ENCODE data around the gene HPN.
"Not testable (repeated sequence)": the region's sequence is repeated elsewhere in the genome, so short reads cannot be mapped to it uniquely, and the experiment has no call there.

The HPN gene

DNA sequence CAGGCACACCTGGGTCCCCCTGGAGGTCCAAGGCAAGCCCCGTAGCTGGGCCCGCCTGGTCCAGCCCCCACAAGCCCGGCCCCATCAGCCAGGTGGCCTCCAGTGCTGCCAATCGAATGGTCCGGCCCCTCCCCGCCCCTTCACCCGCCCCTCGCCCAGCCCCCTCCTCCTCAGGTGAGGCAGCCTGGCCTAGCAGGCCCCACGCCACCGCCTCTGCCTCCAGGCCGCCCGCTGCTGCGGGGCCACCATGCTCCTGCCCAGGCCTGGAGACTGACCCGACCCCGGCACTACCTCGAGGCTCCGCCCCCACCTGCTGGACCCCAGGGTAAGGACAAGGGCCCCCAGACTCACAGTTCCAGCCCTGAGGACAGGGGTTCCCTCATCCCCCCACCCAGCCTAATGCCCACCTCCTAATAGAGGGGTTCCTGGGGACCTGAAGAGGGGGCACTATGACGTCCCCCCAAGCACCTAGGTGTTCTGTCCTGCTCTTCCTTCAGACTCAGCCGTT is at the start of gene HPN:
HPN (plus strand) TSS at position 174 of the 508 bp plus-strand sequence. CDS start 786 bp downstream, outside the sequence.
- H3K9ac ChIP-seq (ENCODE audit: low read length) = no peak within 1 kb of the TSS
- H3K27me3 ChIP-seq (ENCODE audit: control insufficient read depth, insufficient read depth, low read length) = peaks cover 8% of the 10 kb centered on the region
- no peaks in the 10 kb centered on the region for H3K36me3 ChIP-seq (ENCODE audit: control insufficient read depth, insufficient read depth, low read length)
- H3K4me3 ChIP-seq (ENCODE audit: low read length) = peak within 1 kb of the TSS; percentile 14
- H3K4me1 ChIP-seq (ENCODE audit: control insufficient read depth, insufficient read depth, low read length) = peaks cover 3% of the 10 kb centered on the region
- no peak within 1 kb of the TSS for H3K27ac ChIP-seq (ENCODE audit: low read depth, low read length)

DNA sequence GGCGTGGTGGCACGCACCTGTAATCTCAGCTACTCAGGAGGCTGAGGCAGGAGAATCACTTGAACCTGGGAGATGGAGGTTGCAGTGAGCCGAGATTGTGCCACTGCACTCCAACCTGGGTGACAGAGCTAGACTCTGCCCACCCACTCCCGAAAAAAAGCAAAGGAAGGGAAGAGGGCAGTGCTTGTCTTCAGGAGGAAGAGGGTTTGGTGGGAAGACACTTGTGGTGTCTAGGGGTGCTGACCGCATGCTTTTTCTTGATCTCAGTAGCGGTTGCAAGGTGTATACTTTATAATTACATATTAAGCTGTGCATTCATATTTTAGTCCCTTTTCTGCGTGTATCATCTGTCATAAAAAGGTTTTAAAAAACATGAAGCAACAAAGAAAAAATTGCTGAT is 48.9 kb upstream of the HPN start:
- H3K36me3 ChIP-seq (ENCODE audit: control insufficient read depth, insufficient read depth, low read length); H3K4me1 ChIP-seq (ENCODE audit: control insufficient read depth, insufficient read depth, low read length); H3K9ac ChIP-seq (ENCODE audit: low read length); H3K27me3 ChIP-seq (ENCODE audit: control insufficient read depth, insufficient read depth, low read length); H3K4me3 ChIP-seq (ENCODE audit: low read length); H3K27ac ChIP-seq (ENCODE audit: low read depth, low read length): not testable (repeated sequence)

DNA sequence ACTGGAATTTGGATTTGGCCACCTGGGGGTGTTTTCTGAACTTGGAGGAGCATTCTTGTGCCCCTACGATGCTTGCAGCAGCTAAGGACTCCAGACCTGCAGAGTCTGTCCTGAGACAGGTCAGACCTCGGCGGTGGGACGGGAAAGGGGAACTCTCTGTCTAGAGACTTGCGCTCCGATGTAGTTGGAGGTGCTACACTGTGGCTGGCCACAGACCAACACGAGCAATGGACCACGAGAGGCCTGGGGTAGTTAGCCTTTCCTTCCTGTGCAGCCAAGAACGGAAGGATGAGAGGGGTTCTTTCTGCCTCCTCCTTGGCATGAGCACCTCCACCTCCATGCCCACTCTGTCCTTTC is 47.3 kb upstream of the HPN start:
- no peak overlapping the region for H3K27ac ChIP-seq (ENCODE audit: low read depth, low read length)
- H3K4me1 ChIP-seq (ENCODE audit: control insufficient read depth, insufficient read depth, low read length) = no peaks in the 10 kb centered on the region
- no peaks in the 10 kb centered on the region for H3K36me3 ChIP-seq (ENCODE audit: control insufficient read depth, insufficient read depth, low read length)
- H3K4me3 ChIP-seq (ENCODE audit: low read length) = no peak overlapping the region
- no peaks in the 10 kb centered on the region for H3K27me3 ChIP-seq (ENCODE audit: control insufficient read depth, insufficient read depth, low read length)
- no peak overlapping the region for H3K9ac ChIP-seq (ENCODE audit: low read length)

DNA sequence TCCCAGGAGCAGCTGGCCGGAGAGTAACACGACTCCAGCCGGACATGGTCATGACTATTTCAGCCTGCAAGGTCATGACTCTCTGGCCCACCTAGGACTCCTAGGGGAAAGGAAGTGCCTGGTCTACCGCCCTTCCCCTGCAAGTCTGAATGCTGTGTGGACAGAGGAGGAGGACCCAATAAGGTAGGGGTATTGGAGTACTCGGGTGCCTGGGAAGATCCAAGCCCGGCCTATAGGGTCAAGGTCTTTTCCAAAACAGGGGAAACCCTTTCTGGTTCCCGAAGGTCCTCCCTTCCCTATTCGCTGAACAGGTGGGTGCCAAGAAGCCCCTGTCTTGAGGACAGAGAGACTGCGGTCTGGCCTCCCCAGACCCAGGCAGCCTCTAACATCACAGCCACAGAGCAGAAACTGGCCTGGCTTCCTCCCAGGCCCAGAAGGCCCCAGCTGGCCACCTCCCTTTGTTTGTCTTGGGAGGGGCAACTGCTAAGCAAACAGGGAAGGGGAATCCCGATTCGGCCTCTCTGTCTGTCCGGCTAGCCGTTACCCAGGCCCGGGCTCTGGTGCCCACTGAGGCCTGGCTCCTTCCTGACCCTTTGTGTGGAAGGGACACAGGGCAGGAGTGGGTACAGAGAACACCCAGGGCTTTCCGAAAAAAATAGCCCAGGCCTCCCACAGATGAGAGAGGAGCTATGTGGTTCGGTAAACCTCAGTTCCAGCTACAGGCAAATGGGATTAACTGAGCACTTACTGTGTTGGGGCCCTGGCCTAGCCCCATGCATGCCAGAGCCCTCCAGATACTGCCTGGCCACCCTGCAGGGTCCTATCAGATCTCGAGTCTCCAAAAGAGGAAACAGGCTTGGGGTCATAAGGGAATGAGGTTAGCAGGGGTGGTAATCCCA is 46.6 kb upstream of the HPN start:
- no peak overlapping the region for H3K4me3 ChIP-seq (ENCODE audit: low read length)
- H3K27me3 ChIP-seq (ENCODE audit: control insufficient read depth, insufficient read depth, low read length) = no peaks in the 10 kb centered on the region
- no peaks in the 10 kb centered on the region for H3K36me3 ChIP-seq (ENCODE audit: control insufficient read depth, insufficient read depth, low read length)
- H3K4me1 ChIP-seq (ENCODE audit: control insufficient read depth, insufficient read depth, low read length) = no peaks in the 10 kb centered on the region
- no peak overlapping the region for H3K9ac ChIP-seq (ENCODE audit: low read length)
- H3K27ac ChIP-seq (ENCODE audit: low read depth, low read length) = peak overlapping the region; percentile 61

DNA sequence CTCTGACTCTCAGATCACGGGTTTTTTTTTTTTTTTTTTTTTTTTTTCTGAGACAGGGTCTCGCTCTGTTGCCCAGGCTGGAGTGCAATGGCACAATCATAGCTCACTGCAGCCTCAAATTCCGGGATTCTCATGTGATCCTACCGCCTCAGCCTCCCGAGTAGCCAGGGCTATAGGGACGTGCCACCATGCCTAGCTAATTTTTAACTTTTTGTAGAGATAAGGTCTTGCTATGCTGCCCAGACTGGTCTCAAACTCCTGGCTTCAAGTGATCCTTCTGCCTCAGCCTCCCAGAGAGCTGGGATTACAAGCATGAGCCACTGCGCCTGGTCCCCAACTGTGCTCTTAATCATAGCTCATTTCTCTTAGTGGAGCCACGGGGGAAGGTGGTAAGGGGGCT is 46.0 kb upstream of the HPN start:
- no peaks in the 10 kb centered on the region for H3K27me3 ChIP-seq (ENCODE audit: control insufficient read depth, insufficient read depth, low read length)
- no peak overlapping the region for H3K4me3 ChIP-seq (ENCODE audit: low read length)
- H3K4me1 ChIP-seq (ENCODE audit: control insufficient read depth, insufficient read depth, low read length) = no peaks in the 10 kb centered on the region
- H3K27ac ChIP-seq (ENCODE audit: low read depth, low read length) = no peak overlapping the region
- no peak overlapping the region for H3K9ac ChIP-seq (ENCODE audit: low read length)
- H3K36me3 ChIP-seq (ENCODE audit: control insufficient read depth, insufficient read depth, low read length) = no peaks in the 10 kb centered on the region

DNA sequence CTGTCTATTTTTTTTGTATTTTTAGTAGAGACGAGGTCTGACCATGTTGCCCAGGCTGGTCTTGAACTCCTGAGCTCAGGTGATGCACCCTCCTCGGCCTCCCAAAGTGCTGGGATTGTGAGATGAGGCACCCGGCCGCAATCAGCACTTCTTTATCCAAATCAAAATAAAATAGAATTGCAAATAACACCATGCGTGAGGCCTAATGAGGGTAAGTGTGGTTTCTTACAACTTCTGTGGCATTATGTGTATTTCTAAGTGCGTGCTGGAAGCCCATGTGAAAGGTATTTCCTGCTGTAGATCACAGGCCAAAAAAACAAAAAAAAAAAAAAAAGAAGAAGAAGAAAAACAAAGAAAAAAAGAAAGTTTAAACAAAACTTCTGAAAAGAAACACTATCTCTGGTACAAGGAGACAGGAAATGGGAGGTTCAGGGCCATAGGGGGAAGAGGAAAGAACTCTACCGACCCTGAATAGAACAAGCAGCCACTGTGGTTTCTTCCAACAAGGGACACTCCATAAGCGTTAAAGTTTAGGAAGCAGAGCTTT is 44.4 kb upstream of the HPN start:
- no peak overlapping the region for H3K27ac ChIP-seq (ENCODE audit: low read depth, low read length)
- no peaks in the 10 kb centered on the region for H3K36me3 ChIP-seq (ENCODE audit: control insufficient read depth, insufficient read depth, low read length)
- H3K9ac ChIP-seq (ENCODE audit: low read length) = no peak overlapping the region
- H3K4me3 ChIP-seq (ENCODE audit: low read length) = no peak overlapping the region
- no peaks in the 10 kb centered on the region for H3K27me3 ChIP-seq (ENCODE audit: control insufficient read depth, insufficient read depth, low read length)
- no peaks in the 10 kb centered on the region for H3K4me1 ChIP-seq (ENCODE audit: control insufficient read depth, insufficient read depth, low read length)

DNA sequence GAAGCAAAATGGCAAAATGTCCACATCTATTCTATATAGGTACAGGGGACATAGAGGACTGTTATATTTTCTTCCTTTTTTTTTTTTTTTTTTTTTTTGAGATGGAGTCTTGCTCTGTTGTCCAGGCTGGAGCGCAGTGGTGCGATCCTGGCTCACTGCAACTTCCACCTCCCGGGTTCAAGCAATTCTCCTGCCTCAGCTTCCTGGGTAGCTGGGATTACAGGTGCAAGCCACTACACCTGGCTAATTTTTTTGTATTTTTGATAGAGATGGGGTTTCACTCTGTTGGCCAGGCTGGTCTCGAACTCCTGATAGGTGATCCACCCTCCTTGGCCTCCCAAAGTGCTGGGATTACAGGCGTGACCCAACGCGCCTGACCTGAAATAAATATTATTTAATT is 43.3 kb upstream of the HPN start:
- not testable (repeated sequence) for H3K27ac ChIP-seq (ENCODE audit: low read depth, low read length); H3K27me3 ChIP-seq (ENCODE audit: control insufficient read depth, insufficient read depth, low read length); H3K4me1 ChIP-seq (ENCODE audit: control insufficient read depth, insufficient read depth, low read length); H3K36me3 ChIP-seq (ENCODE audit: control insufficient read depth, insufficient read depth, low read length); H3K4me3 ChIP-seq (ENCODE audit: low read length); H3K9ac ChIP-seq (ENCODE audit: low read length)

DNA sequence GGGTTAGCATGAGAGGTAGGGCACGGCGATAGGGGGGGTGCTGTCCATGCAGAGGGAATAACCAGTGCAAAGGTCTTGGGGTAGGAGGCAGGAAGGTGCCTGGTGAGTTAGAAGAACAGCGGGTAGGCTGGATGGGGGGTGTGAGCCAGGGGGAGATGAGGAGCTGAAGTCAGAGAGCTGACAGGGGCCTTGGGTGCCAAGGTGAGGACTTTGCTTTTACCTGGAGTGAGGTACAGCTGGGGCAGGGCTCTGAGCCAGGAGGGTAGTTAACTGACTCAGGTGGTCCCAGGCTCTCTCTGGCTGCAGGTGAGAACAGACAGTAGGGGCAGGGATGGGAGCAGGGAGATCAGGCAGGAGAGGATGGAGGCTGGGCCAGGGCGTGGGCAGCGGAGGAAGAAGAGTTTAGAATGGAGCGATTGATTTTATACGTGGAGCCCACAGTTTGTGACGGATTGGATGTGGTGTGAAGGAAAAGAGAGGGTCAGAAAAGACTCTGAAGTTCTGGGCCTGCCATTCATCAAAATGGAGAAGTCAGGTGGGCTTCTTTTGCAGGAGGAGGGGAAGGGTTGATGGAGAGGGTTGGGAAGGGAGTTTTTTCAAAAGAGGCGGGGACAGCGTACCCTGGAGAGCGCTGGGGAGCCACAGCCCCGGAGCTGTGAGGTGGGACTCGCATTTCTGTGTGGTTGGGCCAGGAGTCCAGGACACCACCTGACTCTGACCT is 42.6 kb upstream of the HPN start:
- Histone ChIP-seq H3K4me1 (ENCODE audit: control insufficient read depth, insufficient read depth, low read length) (no peaks in the 10 kb centered on the region), H3K4me3 (ENCODE audit: low read length) (peak overlapping the region; percentile 85), H3K27me3 (ENCODE audit: control insufficient read depth, insufficient read depth, low read length) (no peaks in the 10 kb centered on the region), H3K27ac (ENCODE audit: low read depth, low read length) (peak overlapping the region; percentile 97), H3K9ac (ENCODE audit: low read length) (peak overlapping the region; percentile 99), H3K36me3 (ENCODE audit: control insufficient read depth, insufficient read depth, low read length) (no peaks in the 10 kb centered on the region)

DNA sequence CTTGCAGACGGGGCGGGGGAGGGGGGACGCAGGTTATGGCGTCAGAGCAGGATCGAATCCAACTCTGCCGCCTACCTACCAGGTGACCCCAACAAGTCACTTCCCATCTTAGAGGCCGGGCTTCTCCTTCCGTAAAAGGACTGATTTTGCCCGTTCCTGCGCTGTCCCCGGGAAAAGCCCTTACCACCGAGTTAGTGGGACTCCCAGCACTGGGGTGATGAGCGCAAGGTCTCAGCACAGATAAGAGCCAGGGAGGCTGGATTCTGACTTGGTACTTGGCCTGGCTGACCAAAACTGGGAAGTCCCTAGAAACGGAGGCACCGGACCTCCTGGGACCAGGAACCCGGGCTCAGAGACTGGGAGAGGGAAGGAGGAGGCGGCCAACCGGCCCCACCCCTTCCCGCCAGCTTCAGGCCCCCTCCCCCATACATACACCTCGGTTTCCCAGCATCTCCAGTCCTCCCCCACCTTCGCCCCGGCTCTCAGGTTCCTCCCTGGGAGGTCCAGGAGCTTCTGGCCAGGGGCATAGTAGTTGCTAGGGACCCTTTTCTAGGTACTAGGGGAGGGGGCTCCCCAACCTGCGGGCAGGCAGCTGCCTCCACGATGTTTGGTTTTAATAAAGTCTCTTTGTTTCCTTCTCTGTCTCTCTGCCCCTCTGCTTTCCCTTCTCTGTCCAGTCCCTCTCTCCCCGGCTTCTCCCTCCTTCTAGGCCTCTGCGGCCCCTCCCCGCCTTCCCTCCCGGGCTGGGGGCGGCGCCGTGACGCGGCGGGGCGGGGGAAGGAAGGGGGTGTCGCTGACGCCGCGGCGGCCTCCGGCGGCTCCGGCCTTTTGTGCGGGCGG is 41.8 kb upstream of the HPN start, which contains the start of gene GRAMD1A:
GRAMD1A (plus strand) TSS at position 826 of the 840 bp plus-strand sequence. CDS start 156 bp downstream, outside the sequence.
- peak within 1 kb of the TSS; percentile 97 for H3K27ac ChIP-seq (ENCODE audit: low read depth, low read length)
- peak within 1 kb of the TSS; percentile 85 for H3K4me3 ChIP-seq (ENCODE audit: low read length)
- no peaks in the 10 kb centered on the region for H3K4me1 ChIP-seq (ENCODE audit: control insufficient read depth, insufficient read depth, low read length)
- no peaks in the 10 kb centered on the region for H3K36me3 ChIP-seq (ENCODE audit: control insufficient read depth, insufficient read depth, low read length)
- no peaks in the 10 kb centered on the region for H3K27me3 ChIP-seq (ENCODE audit: control insufficient read depth, insufficient read depth, low read length)
- peak within 1 kb of the TSS; percentile 99 for H3K9ac ChIP-seq (ENCODE audit: low read length)

DNA sequence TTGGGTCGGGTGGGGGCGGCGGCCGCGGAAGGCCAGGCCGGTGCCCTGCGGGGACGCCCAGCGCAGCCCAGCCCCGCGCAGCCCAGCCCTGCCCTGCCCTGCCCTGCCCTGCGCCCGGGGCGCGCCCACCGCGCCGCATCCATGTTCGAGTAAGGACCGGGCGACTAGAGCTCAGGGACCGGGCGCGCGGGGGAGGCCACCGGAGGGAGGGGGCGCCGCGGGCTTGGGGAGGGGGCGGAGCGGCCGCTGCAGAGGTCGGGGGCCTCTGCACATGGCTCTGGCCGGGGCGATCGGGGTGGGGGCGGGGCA is 41.2 kb upstream of the HPN start:
- no peaks in the 10 kb centered on the region for H3K27me3 ChIP-seq (ENCODE audit: control insufficient read depth, insufficient read depth, low read length)
- H3K27ac ChIP-seq (ENCODE audit: low read depth, low read length) = peak overlapping the region; percentile 97
- H3K4me3 ChIP-seq (ENCODE audit: low read length) = peak overlapping the region; percentile 85
- H3K9ac ChIP-seq (ENCODE audit: low read length) = no peak overlapping the region
- no peaks in the 10 kb centered on the region for H3K36me3 ChIP-seq (ENCODE audit: control insufficient read depth, insufficient read depth, low read length)
- no peaks in the 10 kb centered on the region for H3K4me1 ChIP-seq (ENCODE audit: control insufficient read depth, insufficient read depth, low read length)

DNA sequence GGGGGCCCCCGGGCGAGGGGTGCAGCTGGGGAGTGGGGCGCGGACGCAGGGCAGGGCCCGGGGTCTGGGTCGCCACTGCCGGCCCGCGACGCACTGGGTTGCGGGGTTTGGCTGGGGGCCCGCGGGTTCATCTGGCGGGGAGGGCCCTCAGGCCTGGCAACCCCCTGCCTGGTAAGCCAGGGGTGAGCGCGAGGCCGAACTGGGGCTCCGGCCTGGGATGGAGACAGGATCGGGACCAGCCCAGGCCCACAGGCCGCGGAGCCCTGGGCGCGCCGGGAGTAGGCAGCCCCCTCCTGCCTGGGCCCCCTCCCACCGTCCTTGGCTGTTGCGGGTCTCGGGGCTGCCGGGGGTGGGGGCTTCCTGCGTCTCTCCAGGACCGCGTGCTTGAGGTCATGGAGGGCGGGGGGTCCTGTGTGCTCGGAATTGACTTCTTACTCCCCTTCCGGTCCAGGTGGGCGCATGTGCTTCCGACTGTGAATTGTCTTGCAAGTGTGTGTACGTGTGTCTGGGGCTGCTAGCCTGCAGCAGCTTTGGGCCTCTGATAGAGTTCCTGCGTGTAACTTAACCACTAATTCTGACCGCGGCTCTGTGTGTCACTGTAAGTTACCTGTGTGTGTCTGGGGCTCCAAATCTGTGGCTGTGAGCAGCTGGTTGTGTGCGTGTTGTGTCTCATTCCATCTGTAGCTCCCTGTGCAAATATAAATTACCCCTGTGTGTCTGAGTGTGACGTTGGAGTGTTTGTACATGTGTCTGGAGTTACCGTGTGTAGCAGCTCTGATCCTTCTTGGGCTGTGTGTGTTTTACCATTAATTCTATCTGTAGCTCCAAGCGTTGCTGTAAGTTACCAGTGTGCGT is 40.6 kb upstream of the HPN start:
- H3K36me3 ChIP-seq (ENCODE audit: control insufficient read depth, insufficient read depth, low read length) = no peaks in the 10 kb centered on the region
- no peaks in the 10 kb centered on the region for H3K27me3 ChIP-seq (ENCODE audit: control insufficient read depth, insufficient read depth, low read length)
- H3K4me3 ChIP-seq (ENCODE audit: low read length) = peak overlapping the region; percentile 62
- H3K9ac ChIP-seq (ENCODE audit: low read length) = peak overlapping the region; percentile 34
- H3K4me1 ChIP-seq (ENCODE audit: control insufficient read depth, insufficient read depth, low read length) = no peaks in the 10 kb centered on the region
- peak overlapping the region; percentile 97 for H3K27ac ChIP-seq (ENCODE audit: low read depth, low read length)
